GM10248 (cell line): Measurements from ENCODE around the gene RABAC1.
A peak's percentile ranks its signal among the peaks of the same experiment; 100 is the strongest.
"Not testable (repeated sequence)": the region's sequence is repeated elsewhere in the genome, so short reads cannot be mapped to it uniquely, and the experiment has no call there.

ENCODE experiments used
- CTCF ChIA-PET: fragments of 300-600 bp; sonication (Branson Sonifier 250); formaldehyde crosslinking; extraction: SDS; loops from one replicate; lab custom pipeline; 2021; ENCODE audit warnings: antibody characterized with exemption; lab: Yijun Ruan, JAX
- POLR2A ChIA-PET: fragments of 350-650 bp; sonication (Branson Sonifier 250); formaldehyde crosslinking; extraction: SDS; loops from one replicate; lab custom pipeline; 2020; ENCODE audit warnings: antibody characterized with exemption; lab: Yijun Ruan, JAX
- DNase-seq: peaks from one replicate; pipeline ENCODE4 v3.0.0; 2012; ENCODE audit errors: extremely low spot score
- TF ChIP-seq, protein P1 (sequence below): IDR thresholded peaks from 2 replicates; pipeline ENCODE4 v1.5.1; 2012; ENCODE audit warnings: mild to moderate bottlenecking, low read depth; ENCODE audit errors: extremely low read depth, missing control alignments, control extremely low read depth

The RABAC1 gene

GRCh38 chr19:41994994-41995958 lies 36.2 kb upstream of the RABAC1 start:
- DNase-seq = no peak
- ChIA-PET POLR2A (no interaction called here), CTCF (no interaction called here)
- TF ChIP-seq, protein P1, sequence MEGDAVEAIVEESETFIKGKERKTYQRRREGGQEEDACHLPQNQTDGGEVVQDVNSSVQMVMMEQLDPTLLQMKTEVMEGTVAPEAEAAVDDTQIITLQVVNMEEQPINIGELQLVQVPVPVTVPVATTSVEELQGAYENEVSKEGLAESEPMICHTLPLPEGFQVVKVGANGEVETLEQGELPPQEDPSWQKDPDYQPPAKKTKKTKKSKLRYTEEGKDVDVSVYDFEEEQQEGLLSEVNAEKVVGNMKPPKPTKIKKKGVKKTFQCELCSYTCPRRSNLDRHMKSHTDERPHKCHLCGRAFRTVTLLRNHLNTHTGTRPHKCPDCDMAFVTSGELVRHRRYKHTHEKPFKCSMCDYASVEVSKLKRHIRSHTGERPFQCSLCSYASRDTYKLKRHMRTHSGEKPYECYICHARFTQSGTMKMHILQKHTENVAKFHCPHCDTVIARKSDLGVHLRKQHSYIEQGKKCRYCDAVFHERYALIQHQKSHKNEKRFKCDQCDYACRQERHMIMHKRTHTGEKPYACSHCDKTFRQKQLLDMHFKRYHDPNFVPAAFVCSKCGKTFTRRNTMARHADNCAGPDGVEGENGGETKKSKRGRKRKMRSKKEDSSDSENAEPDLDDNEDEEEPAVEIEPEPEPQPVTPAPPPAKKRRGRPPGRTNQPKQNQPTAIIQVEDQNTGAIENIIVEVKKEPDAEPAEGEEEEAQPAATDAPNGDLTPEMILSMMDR = no peak

DNA sequence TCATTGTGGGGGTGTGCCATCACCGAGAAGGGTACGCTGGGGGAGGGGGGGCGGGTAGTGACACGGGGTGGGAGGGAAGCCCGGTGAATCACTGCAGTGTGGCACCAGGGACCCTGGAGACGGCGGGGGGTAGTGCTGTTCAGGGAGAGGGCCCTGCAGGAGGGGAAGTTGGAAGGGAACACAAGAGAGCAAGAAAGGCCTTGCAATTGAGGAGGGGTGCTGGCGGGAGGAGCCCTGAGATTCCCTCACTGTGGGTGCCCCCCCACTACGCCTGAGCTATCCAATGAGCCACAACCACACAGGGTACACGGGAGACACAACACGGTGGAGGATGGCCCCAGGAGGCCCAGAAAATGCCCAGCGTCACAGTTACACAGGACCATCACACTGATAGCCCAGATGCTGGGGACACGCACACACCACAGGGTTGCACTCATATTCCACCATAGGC lies 35.4 kb upstream of the RABAC1 start:
- ChIA-PET POLR2A (no interaction called here), CTCF (no interaction called here)
- TF ChIP-seq, protein P1 = no peak
- no peak for DNase-seq

DNA sequence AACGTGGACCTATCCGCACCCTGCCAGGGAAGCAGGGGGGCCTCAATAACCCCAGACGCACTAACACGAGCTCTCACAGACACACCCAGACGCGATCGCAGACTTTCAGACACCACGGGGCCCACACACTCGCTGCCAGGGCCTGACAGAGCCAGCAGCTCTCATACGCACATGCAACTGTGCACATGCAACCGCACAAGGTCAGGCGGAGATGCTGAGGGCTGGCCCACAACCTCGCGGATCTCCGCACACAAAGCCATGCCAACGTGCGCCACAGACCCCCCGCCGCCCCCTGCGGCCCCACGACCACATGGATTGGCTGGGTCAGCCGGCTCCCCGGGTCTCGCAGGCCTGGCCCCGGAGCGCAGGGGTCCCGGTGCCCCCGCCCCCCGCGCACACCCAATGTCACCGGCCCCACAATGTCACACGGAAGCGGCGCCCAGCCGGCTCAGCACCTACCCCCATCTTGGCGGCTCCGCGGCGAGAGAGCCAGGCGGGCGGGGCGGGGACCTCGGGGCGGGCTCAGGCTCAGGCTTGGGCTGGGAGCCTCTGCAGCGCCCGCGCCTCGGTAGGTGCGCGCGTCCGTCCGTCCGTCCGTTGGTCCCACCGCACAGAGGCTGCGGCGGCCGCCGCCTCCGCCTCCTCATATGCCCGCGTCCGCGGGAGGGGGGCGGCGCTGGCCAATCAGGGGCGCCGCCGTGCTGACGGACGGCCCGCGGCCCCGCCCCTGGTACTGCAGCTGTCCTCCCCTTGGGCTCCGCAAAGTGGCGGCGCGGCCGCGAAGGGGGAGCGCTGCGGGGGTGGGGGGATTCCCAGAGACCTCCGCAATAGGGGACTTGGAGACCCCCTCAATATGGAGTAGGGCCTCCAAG lies 34.7 kb upstream of the RABAC1 start, which contains the start of gene ATP1A3:
ATP1A3 (minus strand) TSS at position 619 of the 872 bp plus-strand sequence; CDS start at position 465, 154 bp downstream.
- TF ChIP-seq, protein P1 = no peak
- POLR2A ChIA-PET = no interaction called here
- CTCF ChIA-PET = no interaction called here
- peak; percentile 82 for DNase-seq

- CTCF ChIA-PET, POLR2A ChIA-PET, DNase-seq: not testable (repeated sequence)
Measured at GRCh38 chr19:41991925-41992569, 32.9 kb upstream of the RABAC1 start.

- POLR2A ChIA-PET = no interaction called here
- TF ChIP-seq, protein P1 = no peak
- no peak for DNase-seq
- CTCF ChIA-PET = no interaction called here
Measured at GRCh38 chr19:41991025-41991424, 31.9 kb upstream of the RABAC1 start.

- no peak for DNase-seq
- TF ChIP-seq, protein P1 = no peak
- POLR2A ChIA-PET = no interaction called here
- CTCF ChIA-PET = no interaction called here
Measured at GRCh38 chr19:41990615-41991014, 31.5 kb upstream of the RABAC1 start.
